ENCODE measurements around the gene CEP170.
"Not testable (repeated sequence)": the region's sequence is repeated elsewhere in the genome, so short reads cannot be mapped to it uniquely, and the experiment has no call there.

The CEP170 gene

GRCh38 chr1:243229526-243229925 is 25.6 kb downstream of the CEP170 start:
- no peak for TF ChIP-seq CTCF (IDR thresholded peaks at IDR 0.05; ENCODE audit: low read depth, low read length)
- Histone ChIP-seq H3K9me3 (ENCODE audit: severe bottlenecking) (peaks cover 11% of the 10 kb centered on the region), H3K4me3 (ENCODE audit: low read depth, low read length) (no peak overlapping the region), H3K27me3 (ENCODE audit: insufficient read depth, low read depth, severe bottlenecking) (no peaks in the 10 kb centered on the region), H3K36me3 (peaks cover 20% of the 10 kb centered on the region), H3K27ac (no peak overlapping the region)
- no peak for DNase-seq

DNA sequence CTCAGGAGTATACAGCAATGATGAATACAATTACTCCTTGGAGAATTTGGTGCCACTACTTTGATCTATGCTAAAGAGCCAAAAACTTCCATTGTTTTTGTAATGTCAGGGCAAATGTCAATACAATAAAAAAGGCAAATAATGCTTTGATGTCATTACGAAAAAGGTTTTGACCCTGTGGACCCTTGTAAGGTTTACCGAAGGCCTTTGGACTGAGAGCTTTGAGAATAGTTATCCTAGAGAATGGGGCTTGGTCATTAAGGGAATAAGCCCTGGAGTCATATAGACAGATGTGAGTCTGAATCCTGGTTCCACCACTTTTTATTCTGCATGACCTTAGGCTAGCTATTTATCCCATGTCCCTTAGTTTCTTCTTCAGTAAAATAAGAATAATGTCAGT is 27.5 kb downstream of the CEP170 start:
- H3K27me3 ChIP-seq (ENCODE audit: insufficient read depth, low read depth, severe bottlenecking) = no peaks in the 10 kb centered on the region
- no peak overlapping the region for H3K27ac ChIP-seq
- peaks cover 11% of the 10 kb centered on the region for H3K9me3 ChIP-seq (ENCODE audit: severe bottlenecking)
- no peak for TF ChIP-seq CTCF (IDR thresholded peaks at IDR 0.05; ENCODE audit: low read depth, low read length)
- DNase-seq = no peak
- no peak overlapping the region for H3K4me3 ChIP-seq (ENCODE audit: low read depth, low read length)
- peaks cover 34% of the 10 kb centered on the region for H3K36me3 ChIP-seq

- DNase-seq = no peak
- Histone ChIP-seq H3K27me3 (ENCODE audit: insufficient read depth, low read depth, severe bottlenecking) (no peaks in the 10 kb centered on the region), H3K4me3 (ENCODE audit: low read depth, low read length) (no peak overlapping the region), H3K9me3 (ENCODE audit: severe bottlenecking) (no peaks in the 10 kb centered on the region), H3K27ac (no peak overlapping the region), H3K36me3 (peaks cover 67% of the 10 kb centered on the region)
- TF ChIP-seq CTCF (IDR thresholded peaks at IDR 0.05; ENCODE audit: low read depth, low read length) = no peak
Measured at GRCh38 chr1:243218059-243218458, 37.0 kb downstream of the CEP170 start.

DNA sequence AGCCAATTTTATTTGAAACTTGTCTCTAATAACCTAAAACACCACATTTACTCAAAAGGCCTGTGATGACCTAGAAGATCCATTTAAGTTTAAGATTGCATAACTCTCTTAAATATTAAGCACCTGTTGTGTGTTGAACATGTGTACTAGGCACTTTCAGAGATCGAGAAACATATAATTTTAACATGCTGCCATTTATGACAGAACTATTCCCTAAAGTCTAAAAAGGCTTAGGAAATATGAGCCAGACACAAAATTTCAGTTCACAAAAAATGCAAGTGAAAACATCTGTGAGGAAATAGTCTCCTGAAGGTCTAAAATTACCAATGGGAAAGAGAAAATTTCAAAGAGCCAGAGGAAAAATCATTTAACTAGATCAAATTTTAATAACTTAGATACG is 37.7 kb downstream of the CEP170 start:
- H3K4me3 ChIP-seq (ENCODE audit: low read depth, low read length) = no peak overlapping the region
- no peak overlapping the region for H3K27ac ChIP-seq
- no peak for TF ChIP-seq CTCF (IDR thresholded peaks at IDR 0.05; ENCODE audit: low read depth, low read length)
- DNase-seq = no peak
- no peaks in the 10 kb centered on the region for H3K27me3 ChIP-seq (ENCODE audit: insufficient read depth, low read depth, severe bottlenecking)
- peaks cover 63% of the 10 kb centered on the region for H3K36me3 ChIP-seq
- no peaks in the 10 kb centered on the region for H3K9me3 ChIP-seq (ENCODE audit: severe bottlenecking)

DNA sequence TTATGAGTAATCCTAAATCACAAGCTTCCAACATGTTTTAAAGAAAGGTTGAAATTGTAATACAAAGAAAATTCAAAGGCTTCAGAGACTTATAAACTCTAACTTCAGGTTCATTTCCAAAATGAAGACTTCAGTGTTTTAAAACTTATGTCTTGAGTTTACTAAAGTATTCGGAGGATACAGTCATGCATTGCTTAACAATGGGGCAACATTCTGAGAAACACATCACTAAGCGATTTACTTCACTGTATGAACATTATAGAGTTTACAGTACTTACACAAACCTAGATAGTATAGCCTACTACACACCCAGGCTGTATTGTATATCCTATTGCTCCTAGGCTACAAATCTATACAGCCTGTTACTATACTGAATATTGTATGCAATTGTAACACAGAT is 38.3 kb downstream of the CEP170 start:
- Histone ChIP-seq H3K36me3 (peaks cover 67% of the 10 kb centered on the region), H3K9me3 (ENCODE audit: severe bottlenecking) (no peaks in the 10 kb centered on the region), H3K4me3 (ENCODE audit: low read depth, low read length) (no peak overlapping the region), H3K27me3 (ENCODE audit: insufficient read depth, low read depth, severe bottlenecking) (no peaks in the 10 kb centered on the region), H3K27ac (no peak overlapping the region)
- no peak for DNase-seq
- no peak for TF ChIP-seq CTCF (IDR thresholded peaks at IDR 0.05; ENCODE audit: low read depth, low read length)

DNA sequence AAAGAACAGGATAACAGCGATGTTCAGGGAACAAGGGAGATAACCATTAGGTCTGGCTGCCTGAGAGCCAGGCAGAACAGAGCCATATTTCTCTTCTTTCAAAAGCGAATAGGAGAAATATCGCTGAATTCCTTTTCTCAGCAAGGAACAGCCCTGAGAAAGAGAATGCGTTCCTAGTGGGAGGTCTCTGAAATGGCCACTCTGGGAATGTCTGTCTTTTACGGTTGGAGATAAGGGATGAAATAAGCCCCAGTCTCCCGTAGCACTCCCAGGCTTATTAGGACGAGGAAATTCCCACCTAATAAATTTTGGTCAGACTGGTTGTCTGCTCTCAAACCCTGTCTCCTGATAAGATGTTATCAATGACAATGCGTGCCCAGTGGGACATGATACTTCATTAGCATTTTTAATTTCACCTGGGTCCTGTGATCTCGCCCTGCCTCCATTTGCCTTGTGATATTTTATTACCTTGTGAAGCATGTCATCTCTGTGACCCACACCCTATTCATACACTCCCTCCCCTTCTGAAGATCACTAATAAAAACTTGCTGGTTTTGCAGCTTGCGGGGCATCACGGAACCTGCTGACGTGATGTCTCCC is 39.7 kb downstream of the CEP170 start:
- H3K27me3 ChIP-seq (ENCODE audit: insufficient read depth, low read depth, severe bottlenecking); H3K27ac ChIP-seq; DNase-seq; H3K9me3 ChIP-seq (ENCODE audit: severe bottlenecking); H3K4me3 ChIP-seq (ENCODE audit: low read depth, low read length): not testable (repeated sequence)
- H3K36me3 ChIP-seq = peaks cover 53% of the 10 kb centered on the region
